Neuron (in vitro differentiated cells): ENCODE results near the gene STK32C.

ENCODE experiments used
- H2AFZ ChIP-seq: one replicate; pipeline ENCODE4 v1.6.1; 2013; ENCODE audit warnings: low read depth, mild to moderate bottlenecking, inconsistent platforms, low read length, moderate library complexity
- H3K27me3 ChIP-seq: one replicate; pipeline ENCODE4 v1.6.1; 2013; ENCODE audit warnings: low read length; ENCODE audit not compliant: insufficient read depth
- H3K36me3 ChIP-seq: one replicate; pipeline ENCODE4 v1.6.1; 2013; ENCODE audit warnings: low read length; ENCODE audit not compliant: insufficient read depth
- H3K4me1 ChIP-seq: one replicate; pipeline ENCODE4 v1.6.1; 2013; ENCODE audit warnings: low read length; ENCODE audit not compliant: insufficient read depth
- H3K4me3 ChIP-seq: 2 replicates; pipeline ENCODE4 v1.5.1; 2013; ENCODE audit warnings: mild to moderate bottlenecking, low read length, moderate library complexity
- H3K9me3 ChIP-seq: one replicate; pipeline ENCODE4 v1.6.1; 2013; ENCODE audit warnings: low read length

The STK32C gene

GRCh38 chr10:132169766-132170560, 137.8 kb downstream of the STK32C start:
- Histone ChIP-seq H3K9me3 (no peaks in the 10 kb centered on the region), H3K4me3 (no peak overlapping the region), H3K4me1 (no peaks in the 10 kb centered on the region), H3K36me3 (no peaks in the 10 kb centered on the region), H3K27me3 (no peaks in the 10 kb centered on the region), H2AFZ (no peak overlapping the region)

- H3K4me1 ChIP-seq: no peaks in the 10 kb centered on the region
- H3K9me3 ChIP-seq: no peaks in the 10 kb centered on the region
- H3K4me3 ChIP-seq: no peak overlapping the region
- H3K27me3 ChIP-seq: peaks cover 5% of the 10 kb centered on the region
- no peak overlapping the region for H2AFZ ChIP-seq
- H3K36me3 ChIP-seq: no peaks in the 10 kb centered on the region
These were observed 138.6 kb downstream of the STK32C start for GRCh38 chr10:132169031-132169765.

GRCh38 chr10:132168571-132169030, 139.1 kb downstream of the STK32C start:
- H3K4me1 ChIP-seq: no peaks in the 10 kb centered on the region
- H2AFZ ChIP-seq: no peak overlapping the region
- peaks cover 6% of the 10 kb centered on the region for H3K27me3 ChIP-seq
- no peaks in the 10 kb centered on the region for H3K9me3 ChIP-seq
- H3K4me3 ChIP-seq: no peak overlapping the region
- no peaks in the 10 kb centered on the region for H3K36me3 ChIP-seq

GRCh38 chr10:132167976-132168375, 139.8 kb downstream of the STK32C start:
- Histone ChIP-seq H3K4me1 (no peaks in the 10 kb centered on the region), H2AFZ (no peak overlapping the region), H3K4me3 (no peak overlapping the region), H3K9me3 (no peaks in the 10 kb centered on the region), H3K27me3 (peaks cover 6% of the 10 kb centered on the region), H3K36me3 (no peaks in the 10 kb centered on the region)

GRCh38 chr10:132167041-132167674, 140.6 kb downstream of the STK32C start:
- no peaks in the 10 kb centered on the region for H3K4me1 ChIP-seq
- no peaks in the 10 kb centered on the region for H3K9me3 ChIP-seq
- H2AFZ ChIP-seq: no peak overlapping the region
- no peaks in the 10 kb centered on the region for H3K36me3 ChIP-seq
- H3K27me3 ChIP-seq: peaks cover 6% of the 10 kb centered on the region
- H3K4me3 ChIP-seq: no peak overlapping the region

GRCh38 chr10:132166216-132166950, 141.4 kb downstream of the STK32C start:
- Histone ChIP-seq H2AFZ (no peak overlapping the region), H3K4me1 (no peaks in the 10 kb centered on the region), H3K9me3 (no peaks in the 10 kb centered on the region), H3K4me3 (no peak overlapping the region), H3K27me3 (peaks cover 6% of the 10 kb centered on the region), H3K36me3 (no peaks in the 10 kb centered on the region)

GRCh38 chr10:132165416-132165980, 142.3 kb downstream of the STK32C start:
- H3K36me3 ChIP-seq: no peaks in the 10 kb centered on the region

GRCh38 chr10:132164761-132165278, 142.9 kb downstream of the STK32C start:
- Histone ChIP-seq H3K9me3 (no peaks in the 10 kb centered on the region), H3K27me3 (peaks cover 6% of the 10 kb centered on the region), H3K36me3 (no peaks in the 10 kb centered on the region), H3K4me3 (no peak overlapping the region), H2AFZ (no peak overlapping the region), H3K4me1 (no peaks in the 10 kb centered on the region)

More at GRCh38 chr10:132165416-132165980, 142.3 kb downstream of the STK32C start:
- Histone ChIP-seq H3K4me1 (no peaks in the 10 kb centered on the region), H3K4me3 (no peak overlapping the region), H3K27me3 (peaks cover 6% of the 10 kb centered on the region), H2AFZ (no peak overlapping the region), H3K9me3 (no peaks in the 10 kb centered on the region)

- Histone ChIP-seq H2AFZ (no peak overlapping the region), H3K36me3 (no peaks in the 10 kb centered on the region), H3K4me3 (no peak overlapping the region), H3K4me1 (no peaks in the 10 kb centered on the region), H3K9me3 (no peaks in the 10 kb centered on the region), H3K27me3 (peaks cover 6% of the 10 kb centered on the region)
These were observed 143.8 kb downstream of the STK32C start for GRCh38 chr10:132163826-132164515.

- Histone ChIP-seq H3K27me3 (peaks cover 6% of the 10 kb centered on the region), H3K4me1 (no peaks in the 10 kb centered on the region), H3K9me3 (no peaks in the 10 kb centered on the region), H3K36me3 (no peaks in the 10 kb centered on the region), H3K4me3 (no peak overlapping the region), H2AFZ (no peak overlapping the region)
These were observed 144.4 kb downstream of the STK32C start for GRCh38 chr10:132163278-132163765.

- H3K36me3 ChIP-seq: no peaks in the 10 kb centered on the region
- no peaks in the 10 kb centered on the region for H3K9me3 ChIP-seq
- H3K4me1 ChIP-seq: no peaks in the 10 kb centered on the region
- no peak overlapping the region for H3K4me3 ChIP-seq
- H3K27me3 ChIP-seq: peaks cover 6% of the 10 kb centered on the region
- H2AFZ ChIP-seq: no peak overlapping the region
These were observed 145.0 kb downstream of the STK32C start for GRCh38 chr10:132162590-132163277.
